Endothelial cell of umbilical vein (primary cell): Measurements from ENCODE around the gene SRGAP3. TPM values are rescaled to one million over a fixed set of nuclear protein-coding genes. Genes with fewer than 3 reads are reported as not detected.

ENCODE experiments used
- BruUV-seq: library from RNA; stranded (reverse); fragments of 400-500 nt; replicated peaks from 2 replicates; lab custom pipeline; 2021; lab: Mats Ljungman, UMichigan
- CTCF ChIA-PET: fragments of 300-600, 350-600 bp; sonication (Branson Sonifier 250); formaldehyde crosslinking; loops from one replicate; lab custom pipeline; 2021; ENCODE audit warnings: antibody characterized with exemption, inconsistent platforms; lab: Charles Lee
- POLR2A ChIA-PET: fragments of 300-600, 350-600 bp; sonication (Branson Sonifier 250); formaldehyde crosslinking; loops from one replicate; lab custom pipeline; 2021; ENCODE audit warnings: antibody characterized with exemption, inconsistent platforms; lab: Charles Lee
- DNase-seq: peaks from one replicate; pipeline ENCODE4 v3.0.0-alpha.2; 2011; ENCODE audit warnings: low read depth, low spot score
- FAIRE-seq: peaks from 2 replicates; lab custom pipeline; 2011; peaks lifted over from hg19 to GRCh38; lab: Jason Lieb, UNC
- H2AFZ ChIP-seq: 2 replicates; pipeline ENCODE4 v1.6.0; 2012; ENCODE audit warnings: low read depth, low read length, control low read depth, inconsistent platforms
- H3K27ac ChIP-seq: 2 replicates; pipeline ENCODE4 v1.5.1; 2011; ENCODE audit warnings: low read depth, mild to moderate bottlenecking, control low read depth, low read length, moderate library complexity; ENCODE audit not compliant: insufficient read depth
- H3K27me3 ChIP-seq, 2 experiments: 2 replicates each; pipeline versions ENCODE4 v1.6.0 to v1.6.1; 2011; ENCODE audit warnings: low read length in 2 of 2, mixed read lengths in 1 of 2; ENCODE audit not compliant: control insufficient read depth in 2 of 2, insufficient read depth in 2 of 2
- H3K36me3 ChIP-seq, 2 experiments: 2 replicates in 1 of 2; 3 replicates in 1 of 2; pipeline ENCODE4 v1.5.1; 2011; ENCODE audit warnings: low read length in 2 of 2, mild to moderate bottlenecking in 1 of 2, moderate library complexity in 1 of 2; ENCODE audit not compliant: control insufficient read depth in 2 of 2, insufficient read depth in 2 of 2; ENCODE audit errors: extremely low read depth in 1 of 2
- H3K4me1 ChIP-seq: 3 replicates; pipeline ENCODE4 v1.5.1; 2011; ENCODE audit warnings: mild to moderate bottlenecking, low read length; ENCODE audit not compliant: control insufficient read depth, insufficient read depth; ENCODE audit errors: extremely low read depth
- H3K4me2 ChIP-seq: 2 replicates; pipeline ENCODE4 v1.6.1; 2011; ENCODE audit warnings: low read length, control low read depth, mixed read lengths; ENCODE audit not compliant: insufficient read depth
- H3K4me3 ChIP-seq, 3 experiments: fragments of 200-600 bp in 1 of 3; sonication (generic), shearing (Covaris generic) in 1 of 3; replicated peaks in 1 of 3; 2 replicates each; pipeline ENCODE4 v1.5.1; 2011 to 2016; ENCODE audit warnings: control low read depth in 3 of 3, low read length in 3 of 3, mild to moderate bottlenecking in 2 of 3, inconsistent platforms in 1 of 3, low read depth in 1 of 3, moderate library complexity in 1 of 3; ENCODE audit not compliant: insufficient read depth in 1 of 3
- H3K79me2 ChIP-seq: 2 replicates; pipeline ENCODE4 v1.6.0; 2012; ENCODE audit warnings: low read length, inconsistent platforms; ENCODE audit not compliant: control insufficient read depth, insufficient read depth
- H3K9ac ChIP-seq: replicated peaks from 2 replicates; pipeline ENCODE3; 2011; ENCODE audit warnings: low read length, control low read depth; ENCODE audit not compliant: insufficient read depth; ENCODE audit errors: extremely low read depth
- H3K9me1 ChIP-seq: replicated peaks from 3 replicates; pipeline ENCODE4 v1.6.0; 2011; ENCODE audit warnings: mild to moderate bottlenecking, low read length; ENCODE audit not compliant: control insufficient read depth, insufficient read depth; ENCODE audit errors: extremely low read depth
- H3K9me3 ChIP-seq: replicated peaks from 2 replicates; pipeline ENCODE4 v1.5.1; 2012; ENCODE audit warnings: low read length, inconsistent platforms; ENCODE audit not compliant: control insufficient read depth, insufficient read depth
- H4K20me1 ChIP-seq: replicated peaks from 2 replicates; pipeline ENCODE3; 2011; ENCODE audit warnings: mild to moderate bottlenecking, low read length; ENCODE audit not compliant: control insufficient read depth, insufficient read depth; ENCODE audit errors: extremely low read depth
- CTCF ChIP-seq, 2 donors: IDR thresholded peaks; 1 replicate in 1 of 2; 2 replicates in 1 of 2; pipeline ENCODE4 v1.5.1; 2011; ENCODE audit warnings: low read length in 2 of 2, mild to moderate bottlenecking in 2 of 2, moderate library complexity in 2 of 2, control low read depth in 1 of 2, inconsistent platforms in 1 of 2, low read depth in 1 of 2; ENCODE audit not compliant: insufficient read depth in 1 of 2; ENCODE audit errors: extremely low read depth in 1 of 2
- EZH2 ChIP-seq: IDR thresholded peaks from 2 replicates; pipeline ENCODE4 v1.6.1; 2012; ENCODE audit warnings: borderline replicate concordance, low read depth, mild to moderate bottlenecking, moderate library complexity, low read length, inconsistent platforms; ENCODE audit not compliant: severe bottlenecking
- FOS ChIP-seq: IDR thresholded peaks from 2 replicates; pipeline ENCODE4 v1.6.1; 2011; ENCODE audit warnings: mild to moderate bottlenecking, low read length, moderate library complexity, borderline replicate concordance; ENCODE audit not compliant: insufficient read depth
- GATA2 ChIP-seq: IDR thresholded peaks from 2 replicates; pipeline ENCODE4 v1.7.0; 2011; ENCODE audit warnings: low read depth, mild to moderate bottlenecking, moderate library complexity, mixed read lengths, low read length; ENCODE audit not compliant: insufficient read length, insufficient read depth
- JUN ChIP-seq: IDR thresholded peaks from 2 replicates; pipeline ENCODE4 v1.6.1; 2011; ENCODE audit warnings: borderline replicate concordance, low read depth; ENCODE audit not compliant: insufficient read length, insufficient read depth
- MYC ChIP-seq: IDR thresholded peaks from one replicate; pipeline ENCODE4 v1.6.1; 2011; ENCODE audit warnings: mild to moderate bottlenecking, low read depth, low read length
- POLR2A ChIP-seq: IDR thresholded peaks from 2 replicates; pipeline ENCODE4 v1.6.1; 2012; ENCODE audit warnings: low read depth, mild to moderate bottlenecking, control low read depth, low read length
- POLR2AphosphoS5 ChIP-seq: IDR thresholded peaks from 2 replicates; pipeline ENCODE4 v1.6.1; 2012; ENCODE audit warnings: low read depth, mild to moderate bottlenecking, control low read depth, low read length, moderate library complexity; ENCODE audit not compliant: insufficient read depth
- dilution Hi-C: fragments of 300-500 bp; cut with MboI; formaldehyde crosslinking; loops from one replicate; pipeline ENCODE4 v1.15.0; 2019; ENCODE audit warnings: low sequenced_read_pairs; ENCODE audit not compliant: extremely low pct_ligation_motif_present
- intact Hi-C: fragments of 100-400 bp; cut with micrococcal nuclease; formaldehyde crosslinking; loops from one replicate; pipeline ENCODE4 v1.10.0; 2022
- polyA plus RNA-seq, 4 experiments: library from polyadenylated mRNA; depleted of rRNA in 3 of 4; stranded (reverse) in 3 of 4; unstranded in 1 of 4; fragments of >200 nt; gene quantifications; 2 replicates each; pipeline versions ENCODE4 v1.2.1 to v1.2.3, GENCODE V29; 2011 to 2012; ENCODE audit warnings: missing spikeins in 1 of 4
- total RNA-seq: library from RNA; stranded (reverse); gene quantifications from 2 replicates; pipeline ENCODE4 v1.2.3, GENCODE V29; 2021
- TF ChIP-seq, protein P1 (sequence below): IDR thresholded peaks from 2 replicates; pipeline ENCODE4 v1.6.1; 2011; ENCODE audit not compliant: insufficient read depth, insufficient read length

SRGAP3 gene
- total and polyA plus RNA-seq, 2 donors (not counting 3 experiments of a cell fraction or from before 2014, with no cell fraction given) = 0.06 TPM; not detected in 1

- no peaks in the 10 kb centered on the region for H3K9me3 ChIP-seq
- H3K79me2 ChIP-seq = no peaks in the 10 kb centered on the region
- H3K4me3 ChIP-seq = no peak overlapping the region
- H3K27ac ChIP-seq = no peak overlapping the region
- H2AFZ ChIP-seq = no peak overlapping the region
- peaks cover 0 to 4% of the 10 kb centered on the region in 2 experiments for H3K27me3 ChIP-seq
- no peak overlapping the region for H3K4me2 ChIP-seq
- DNase-seq (no peak), FAIRE-seq (no peak)
- TF ChIP-seq JUN = no peak
- no peak for TF ChIP-seq POLR2AphosphoS5
- no peak for TF ChIP-seq FOS
- no peak for TF ChIP-seq CTCF (IDR thresholded peaks at IDR 0.05; ENCODE audit: extremely low read depth in 1 of 2, insufficient read depth in 1 of 2, low read depth in 1 of 2, low read length in 2 of 2)
- TF ChIP-seq, protein P1, sequence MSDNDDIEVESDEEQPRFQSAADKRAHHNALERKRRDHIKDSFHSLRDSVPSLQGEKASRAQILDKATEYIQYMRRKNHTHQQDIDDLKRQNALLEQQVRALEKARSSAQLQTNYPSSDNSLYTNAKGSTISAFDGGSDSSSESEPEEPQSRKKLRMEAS = no peak
- TF ChIP-seq POLR2A = no peak
- no peak for TF ChIP-seq EZH2
- TF ChIP-seq MYC = no peak
- no peak for TF ChIP-seq GATA2
- POLR2A ChIA-PET = no interaction called here
- no TSS peak for BruUV-seq
- H3K9me1 ChIP-seq = no peaks in the 10 kb centered on the region
- H3K9ac ChIP-seq = no peak overlapping the region
- CTCF ChIA-PET = no interaction called here
- dilution Hi-C loops (no loop called here), intact Hi-C loops (no loop called here)
- H3K4me1 ChIP-seq = no peaks in the 10 kb centered on the region
- no peaks in the 10 kb centered on the region for H3K36me3 ChIP-seq
- no peaks in the 10 kb centered on the region for H4K20me1 ChIP-seq
These were observed 118.8 kb downstream of the SRGAP3 start for GRCh38 chr3:9130345-9131305.
